HepG2 (cell line): Measurements from ENCODE around the gene OPTN. TPM values are rescaled to one million over a fixed set of nuclear protein-coding genes. Genes with fewer than 3 reads are reported as not detected.
A peak's percentile ranks its signal among the peaks of the same experiment; 100 is the strongest.

Source experiments
- DMTF1 ChIP-seq: sonication (generic); formaldehyde crosslinking; IDR thresholded peaks from 2 replicates; pipeline ENCODE4 v1.4.0; 2020; ENCODE audit warnings: mild to moderate bottlenecking, missing genetic modification reagents
- DNMT1 ChIP-seq: sonication (generic); formaldehyde crosslinking; IDR thresholded peaks from 2 replicates; pipeline ENCODE4 v1.5.1; 2020; ENCODE audit warnings: mild to moderate bottlenecking, missing genetic modification reagents
- HOXA9 ChIP-seq: sonication (generic); formaldehyde crosslinking; IDR thresholded peaks from 2 replicates; pipeline ENCODE4 v1.8.1; 2022; ENCODE audit warnings: missing genetic modification reagents, mild to moderate bottlenecking, moderate library complexity, borderline replicate concordance
- IKZF5 ChIP-seq: IDR thresholded peaks from 2 replicates; pipeline ENCODE4 v1.6.1; 2018; ENCODE audit warnings: missing genetic modification reagents, mild to moderate bottlenecking, missing compliant biosample characterization
- MIER2 ChIP-seq: IDR thresholded peaks from 2 replicates; pipeline ENCODE4 v1.6.1; 2016; ENCODE audit warnings: missing biosample characterization, missing genetic modification reagents
- NCOA1 ChIP-seq: sonication (generic); formaldehyde crosslinking; IDR thresholded peaks from 2 replicates; pipeline ENCODE4 v1.9.0; 2021; ENCODE audit warnings: missing genetic modification reagents
- PCBP1 ChIP-seq: fragments of 200-400 bp; formaldehyde crosslinking; IDR thresholded peaks from 2 replicates; pipeline ENCODE4 v1.6.1; 2017; ENCODE audit warnings: mild to moderate bottlenecking, low read depth, low read length, borderline replicate concordance
- RNF2 ChIP-seq: fragments of 450-650 bp; conservative IDR thresholded peaks from 2 replicates; pipeline ENCODE4 v1.6.1; 2016; ENCODE audit warnings: low read depth
- RORA ChIP-seq: sonication (generic); formaldehyde crosslinking; IDR thresholded peaks from 2 replicates; pipeline ENCODE4 v1.5.0; 2020; ENCODE audit warnings: mild to moderate bottlenecking, missing genetic modification reagents, moderate library complexity
- SAFB2 ChIP-seq: sonication (generic); formaldehyde crosslinking; IDR thresholded peaks from 2 replicates; pipeline ENCODE4 v1.5.1; 2020; ENCODE audit warnings: missing genetic modification reagents, low read depth, mild to moderate bottlenecking, borderline replicate concordance
- SPEN ChIP-seq: sonication (generic); formaldehyde crosslinking; IDR thresholded peaks from 2 replicates; pipeline ENCODE4 v1.5.1; 2020; ENCODE audit warnings: low read depth, mild to moderate bottlenecking, missing genetic modification reagents
- SRF ChIP-seq: IDR thresholded peaks from 2 replicates; pipeline ENCODE4 v1.6.1; 2011; ENCODE audit warnings: mild to moderate bottlenecking, low read depth, low read length, moderate library complexity
- TEF ChIP-seq: sonication (generic); formaldehyde crosslinking; IDR thresholded peaks from 2 replicates; pipeline ENCODE4 v1.5.0; 2020; ENCODE audit warnings: missing genetic modification reagents
- TOPORS ChIP-seq: sonication (generic); formaldehyde crosslinking; IDR thresholded peaks from 2 replicates; pipeline ENCODE4 v1.8.0; 2023; ENCODE audit warnings: mild to moderate bottlenecking, missing genetic modification reagents
- ZNF329 ChIP-seq: sonication (generic); formaldehyde crosslinking; IDR thresholded peaks from 2 replicates; pipeline ENCODE4 v1.9.0; 2021; ENCODE audit warnings: low read depth, mild to moderate bottlenecking, missing genetic modification reagents
- ZNF557 ChIP-seq: sonication (generic); formaldehyde crosslinking; IDR thresholded peaks from 2 replicates; pipeline ENCODE4 v1.4.0; 2020; ENCODE audit warnings: missing genetic modification reagents
- ZNF609 ChIP-seq: sonication (generic); formaldehyde crosslinking; IDR thresholded peaks from 2 replicates; pipeline ENCODE4 v1.4.0; 2020; ENCODE audit warnings: mild to moderate bottlenecking, missing genetic modification reagents, borderline replicate concordance
- ZNF788 ChIP-seq: sonication (generic); formaldehyde crosslinking; IDR thresholded peaks from 2 replicates; pipeline ENCODE4 v1.5.0; 2020; ENCODE audit warnings: mild to moderate bottlenecking, missing genetic modification reagents, borderline replicate concordance
- ZNF816 ChIP-seq: sonication (generic); formaldehyde crosslinking; IDR thresholded peaks from 2 replicates; pipeline ENCODE4 v1.8.0; 2022; ENCODE audit warnings: missing genetic modification reagents, mild to moderate bottlenecking, borderline replicate concordance
- polyA plus RNA-seq, 8 experiments: library from polyadenylated mRNA; depleted of rRNA in 3 of 8; stranded (reverse) in 7 of 8; unstranded in 1 of 8; fragments of >200 nt; fragmentation: Illumina TruSeq in 4 of 8; extraction: Trizol in 4 of 8; gene quantifications; 2 replicates each; pipeline versions ENCODE4 v1.2.1 to v1.2.3, GENCODE V29; 2011 to 2016; ENCODE audit warnings: low read depth in 4 of 8, missing spikeins in 1 of 8, mixed read lengths in 1 of 8; ENCODE audit not compliant: insufficient read depth in 1 of 8
- total RNA-seq, 5 experiments: library from RNA; depleted of rRNA; stranded (reverse); fragments of >200 nt; fragmentation: Illumina TruSeq; extraction: Trizol; gene quantifications; 2 replicates each; pipeline ENCODE4 v1.2.3, GENCODE V29; 2016; ENCODE audit warnings: low read depth in 1 of 5

Gene OPTN
- total and polyA plus RNA-seq, 2 of the 13 experiments (the other 11 are each of a cell fraction or from before 2014, with no cell fraction given) = 13.4 to 46.6 TPM

GRCh38 chr10:13160934-13161856 lies 61.2 kb downstream of the OPTN start, which contains the start of gene MCM10 (continued):
- TF ChIP-seq TEF (CRISPR knock-in tag) = no peak
- TF ChIP-seq HOXA9 = no peak
- TF ChIP-seq NCOA1 (CRISPR knock-in tag) = no peak
- peak; percentile 56; the same call in 1 of the 2 replicates for TF ChIP-seq IKZF5 (CRISPR knock-in tag)
- TF ChIP-seq PCBP1 = no peak
- no peak for TF ChIP-seq ZNF609 (CRISPR knock-in tag)
- no peak for TF ChIP-seq ZNF816 (CRISPR knock-in tag)
- no peak for TF ChIP-seq SAFB2 (CRISPR knock-in tag)
- TF ChIP-seq MIER2 (CRISPR knock-in tag) = 0 out of 2 replicates have a peak, but pooled peaks have one; percentile 32
- TF ChIP-seq RNF2 = 0 out of 2 replicates have a peak, but pooled peaks have one; percentile 58
- TF ChIP-seq SPEN (CRISPR knock-in tag) = peak; percentile 30; the same call in 1 of the 2 replicates
- no peak for TF ChIP-seq DNMT1 (CRISPR knock-in tag)
- peak; percentile 51; the same call in 1 of the 2 replicates for TF ChIP-seq TOPORS (CRISPR knock-in tag)
- no peak for TF ChIP-seq DMTF1 (CRISPR knock-in tag)
- peak; percentile 71; the same call in 1 of the 2 replicates for TF ChIP-seq ZNF788 (CRISPR knock-in tag)
- TF ChIP-seq ZNF329 (CRISPR knock-in tag) = no peak
- TF ChIP-seq RORA = no peak
- peak; percentile 60; the same call in 1 of the 2 replicates for TF ChIP-seq SRF
- TF ChIP-seq ZNF557 (CRISPR knock-in tag) = 0 out of 2 replicates have a peak, but pooled peaks have one; percentile 54
